ENCODE measurements around the gene SLC6A3.
A peak's percentile ranks its signal among the peaks of the same experiment; 100 is the strongest.

Gene SLC6A3

GRCh38 chr5:1445313-1445688, at the start of gene SLC6A3:
Gene SLC6A3 (minus strand): TSS chr5:1445440. CDS start chr5:1443197, 2,243 bp downstream.
- H3K27ac Mint-ChIP-seq, result no peak within 1 kb of the TSS
- H3K4me1 Mint-ChIP-seq (ENCODE audit: low read depth), result peaks cover 5% of the 10 kb centered on the region
- H3K27me3 Mint-ChIP-seq, result peaks cover 79% of the 10 kb centered on the region
- peaks cover 8% of the 10 kb centered on the region for H3K9me3 Mint-ChIP-seq
- H3K36me3 Mint-ChIP-seq (ENCODE audit: low read depth), result no peaks in the 10 kb centered on the region
- intact Hi-C loops (cut with micrococcal nuclease), result no loop called here
- H3K4me3 Mint-ChIP-seq, result no peak within 1 kb of the TSS

GRCh38 chr5:1493941-1494340, 48.7 kb upstream of the SLC6A3 start:
- Mint-ChIP-seq H3K27ac (no peak overlapping the region), H3K36me3 (ENCODE audit: low read depth) (peaks cover 85% of the 10 kb centered on the region), H3K4me3 (no peak overlapping the region), H3K27me3 (no peaks in the 10 kb centered on the region), H3K9me3 (no peaks in the 10 kb centered on the region), H3K4me1 (ENCODE audit: low read depth) (peaks cover 94% of the 10 kb centered on the region)
- intact Hi-C loops (cut with micrococcal nuclease), result no loop called here

- Mint-ChIP-seq H3K4me1 (ENCODE audit: low read depth) (peaks cover 94% of the 10 kb centered on the region), H3K36me3 (ENCODE audit: low read depth) (peaks cover 85% of the 10 kb centered on the region), H3K27ac (no peak overlapping the region), H3K4me3 (no peak overlapping the region), H3K9me3 (no peaks in the 10 kb centered on the region), H3K27me3 (no peaks in the 10 kb centered on the region)
- intact Hi-C loops (cut with micrococcal nuclease), result no loop called here
Observed at GRCh38 chr5:1493413-1493812, 48.2 kb upstream of the SLC6A3 start.

GRCh38 chr5:1492757-1493156, 47.5 kb upstream of the SLC6A3 start:
- peaks cover 89% of the 10 kb centered on the region for H3K4me1 Mint-ChIP-seq (ENCODE audit: low read depth)
- no peaks in the 10 kb centered on the region for H3K27me3 Mint-ChIP-seq
- H3K4me3 Mint-ChIP-seq, result no peak overlapping the region
- peaks cover 86% of the 10 kb centered on the region for H3K36me3 Mint-ChIP-seq (ENCODE audit: low read depth)
- H3K9me3 Mint-ChIP-seq, result no peaks in the 10 kb centered on the region
- H3K27ac Mint-ChIP-seq, result peak overlapping the region; percentile 30
- intact Hi-C loops (cut with micrococcal nuclease), result no loop called here

- H3K9me3 Mint-ChIP-seq, result no peaks in the 10 kb centered on the region
- H3K4me3 Mint-ChIP-seq, result peak overlapping the region; percentile 58
- intact Hi-C loops (cut with micrococcal nuclease), result no loop called here
- H3K36me3 Mint-ChIP-seq (ENCODE audit: low read depth), result peaks cover 87% of the 10 kb centered on the region
- peaks cover 65% of the 10 kb centered on the region for H3K4me1 Mint-ChIP-seq (ENCODE audit: low read depth)
- no peaks in the 10 kb centered on the region for H3K27me3 Mint-ChIP-seq
- peak overlapping the region; percentile 84 for H3K27ac Mint-ChIP-seq
Observed at GRCh38 chr5:1490376-1490775, 45.1 kb upstream of the SLC6A3 start.

- Mint-ChIP-seq H3K27me3 (no peaks in the 10 kb centered on the region), H3K4me3 (peak overlapping the region; percentile 39), H3K27ac (peak overlapping the region; percentile 84), H3K36me3 (ENCODE audit: low read depth) (peaks cover 90% of the 10 kb centered on the region), H3K9me3 (no peaks in the 10 kb centered on the region), H3K4me1 (ENCODE audit: low read depth) (peaks cover 59% of the 10 kb centered on the region)
- intact Hi-C loops (cut with micrococcal nuclease), result loop anchor here (5.0 kb wide), 1 partner anchor 73 kb away; no protein-coding TSS in a partner anchor
Observed at GRCh38 chr5:1489754-1490153, 44.5 kb upstream of the SLC6A3 start.

- intact Hi-C loops (cut with micrococcal nuclease), result loop anchor here (5.0 kb wide), 1 partner anchor 73 kb away; no protein-coding TSS in a partner anchor
- Mint-ChIP-seq H3K4me3 (peak overlapping the region; percentile 39), H3K9me3 (no peaks in the 10 kb centered on the region), H3K27ac (peak overlapping the region; percentile 84), H3K4me1 (ENCODE audit: low read depth) (peaks cover 54% of the 10 kb centered on the region), H3K36me3 (ENCODE audit: low read depth) (peaks cover 88% of the 10 kb centered on the region), H3K27me3 (no peaks in the 10 kb centered on the region)
Observed at GRCh38 chr5:1488882-1489680, 43.8 kb upstream of the SLC6A3 start.

GRCh38 chr5:1487079-1487764, 42.0 kb upstream of the SLC6A3 start:
- intact Hi-C loops (cut with micrococcal nuclease), result loop anchor here (5.0 kb wide), 1 partner anchor 75 kb away; no protein-coding TSS in a partner anchor
- Mint-ChIP-seq H3K36me3 (ENCODE audit: low read depth) (peaks cover 87% of the 10 kb centered on the region), H3K4me1 (ENCODE audit: low read depth) (peaks cover 52% of the 10 kb centered on the region), H3K27me3 (no peaks in the 10 kb centered on the region), H3K27ac (peak overlapping the region; percentile 11), H3K4me3 (no peak overlapping the region), H3K9me3 (no peaks in the 10 kb centered on the region)

- no peak overlapping the region for H3K4me3 Mint-ChIP-seq
- H3K9me3 Mint-ChIP-seq, result no peaks in the 10 kb centered on the region
- peaks cover 51% of the 10 kb centered on the region for H3K4me1 Mint-ChIP-seq (ENCODE audit: low read depth)
- no peaks in the 10 kb centered on the region for H3K27me3 Mint-ChIP-seq
- peaks cover 87% of the 10 kb centered on the region for H3K36me3 Mint-ChIP-seq (ENCODE audit: low read depth)
- intact Hi-C loops (cut with micrococcal nuclease), result loop anchor here (5.0 kb wide), 1 partner anchor 76 kb away; no protein-coding TSS in a partner anchor
- H3K27ac Mint-ChIP-seq, result no peak overlapping the region
Observed at GRCh38 chr5:1486271-1486670, 41.0 kb upstream of the SLC6A3 start.

GRCh38 chr5:1485579-1486118, 40.4 kb upstream of the SLC6A3 start:
- peaks cover 51% of the 10 kb centered on the region for H3K4me1 Mint-ChIP-seq (ENCODE audit: low read depth)
- no peak overlapping the region for H3K4me3 Mint-ChIP-seq
- H3K27me3 Mint-ChIP-seq, result no peaks in the 10 kb centered on the region
- peaks cover 84% of the 10 kb centered on the region for H3K36me3 Mint-ChIP-seq (ENCODE audit: low read depth)
- H3K9me3 Mint-ChIP-seq, result no peaks in the 10 kb centered on the region
- intact Hi-C loops (cut with micrococcal nuclease), result loop anchor here (5.0 kb wide), 1 partner anchor 77 kb away; no protein-coding TSS in a partner anchor
- H3K27ac Mint-ChIP-seq, result no peak overlapping the region

- no peak overlapping the region for H3K27ac Mint-ChIP-seq
- H3K9me3 Mint-ChIP-seq, result no peaks in the 10 kb centered on the region
- H3K4me3 Mint-ChIP-seq, result no peak overlapping the region
- no peaks in the 10 kb centered on the region for H3K27me3 Mint-ChIP-seq
- peaks cover 84% of the 10 kb centered on the region for H3K36me3 Mint-ChIP-seq (ENCODE audit: low read depth)
- peaks cover 51% of the 10 kb centered on the region for H3K4me1 Mint-ChIP-seq (ENCODE audit: low read depth)
- intact Hi-C loops (cut with micrococcal nuclease), result loop anchor here (5.0 kb wide), 1 partner anchor 77 kb away; no protein-coding TSS in a partner anchor
Observed at GRCh38 chr5:1484730-1485578, 39.7 kb upstream of the SLC6A3 start.

GRCh38 chr5:1483856-1484729, 38.9 kb upstream of the SLC6A3 start:
- peaks cover 51% of the 10 kb centered on the region for H3K4me1 Mint-ChIP-seq (ENCODE audit: low read depth)
- H3K9me3 Mint-ChIP-seq, result no peaks in the 10 kb centered on the region
- no peak overlapping the region for H3K27ac Mint-ChIP-seq
- H3K36me3 Mint-ChIP-seq (ENCODE audit: low read depth), result peaks cover 79% of the 10 kb centered on the region
- intact Hi-C loops (cut with micrococcal nuclease), result no loop called here
- no peak overlapping the region for H3K4me3 Mint-ChIP-seq
- no peaks in the 10 kb centered on the region for H3K27me3 Mint-ChIP-seq

GRCh38 chr5:1483064-1483463, 37.8 kb upstream of the SLC6A3 start:
- Mint-ChIP-seq H3K9me3 (no peaks in the 10 kb centered on the region), H3K4me1 (ENCODE audit: low read depth) (peaks cover 50% of the 10 kb centered on the region), H3K27ac (peak overlapping the region; percentile 55), H3K36me3 (ENCODE audit: low read depth) (peaks cover 78% of the 10 kb centered on the region), H3K27me3 (no peaks in the 10 kb centered on the region), H3K4me3 (no peak overlapping the region)
- intact Hi-C loops (cut with micrococcal nuclease), result no loop called here
